Ascending aorta (tissue), 2 donors: ENCODE results near the gene CLPX. TPM values are rescaled to one million over a fixed set of nuclear protein-coding genes. Genes with fewer than 3 reads are reported as not detected.

Experiments used
- DNase-seq, 2 donors: peaks; one replicate each; pipeline ENCODE4 v3.0.0-alpha.2; 2019; ENCODE audit warnings: low spot score in 2 of 2
- H3K27ac ChIP-seq, 2 donors: fragments of 200-600 bp; sonication (generic); one replicate each; pipeline ENCODE4 v1.5.1; 2016 to 2017; ENCODE audit warnings: mild to moderate bottlenecking in 1 of 2
- H3K27me3 ChIP-seq: fragments of 200-600 bp; sonication (generic); one replicate; pipeline ENCODE4 v1.5.1; 2017
- H3K36me3 ChIP-seq, 2 donors: fragments of 200-600 bp; sonication (generic); one replicate each; pipeline ENCODE4 v1.5.1; 2016
- H3K4me1 ChIP-seq, 2 donors: fragments of 200-600 bp; sonication (generic); one replicate each; pipeline ENCODE4 v1.5.1; 2016 to 2017; ENCODE audit warnings: mild to moderate bottlenecking in 1 of 2
- H3K4me3 ChIP-seq, 2 donors: fragments of 200-600 bp; sonication (generic); one replicate each; pipeline ENCODE4 v1.5.1; 2016 to 2017; ENCODE audit warnings: mild to moderate bottlenecking in 1 of 2
- H3K9me3 ChIP-seq, 2 donors: fragments of 200-600 bp; sonication (generic); one replicate each; pipeline ENCODE4 v1.5.1; 2016
- CTCF ChIP-seq, 3 experiments: fragments of 200-600 bp in 2 of 3; fragments of 450-650 bp in 1 of 3; sonication (generic) in 2 of 3; IDR thresholded peaks; one replicate each; pipeline ENCODE4 v1.5.1; 2016 to 2019; ENCODE audit warnings: antibody characterized with exemption in 3 of 3, mild to moderate bottlenecking in 1 of 3, moderate library complexity in 1 of 3
- intact Hi-C: fragments of 100-400 bp; cut with DNase I; formaldehyde crosslinking; loops from one replicate; pipeline ENCODE4 v1.15.1; 2023
- total RNA-seq: library from RNA; depleted of rRNA; stranded (reverse); fragments of >200 nt; gene quantifications from one replicate; pipeline ENCODE4 v1.1.0, GENCODE V29; 2016

CLPX gene
- total RNA-seq, 1 donor from 2014 or later, result 13.7 TPM

- no peak for DNase-seq
- Histone ChIP-seq H3K36me3 (no peaks in the 10 kb centered on the region), H3K27me3 (no peaks in the 10 kb centered on the region), H3K4me3 (no peak overlapping the region), H3K4me1 (no peaks in the 10 kb centered on the region), H3K27ac (no peak overlapping the region), H3K9me3 (no peaks in the 10 kb centered on the region)
- no peak for TF ChIP-seq CTCF (IDR thresholded peaks at IDR 0.05)
- intact Hi-C loops, result no loop called here
Observed at GRCh38 chr15:65215496-65215895, 30.4 kb upstream of the CLPX start.

- Histone ChIP-seq H3K9me3 (no peaks in the 10 kb centered on the region), H3K27ac (no peak overlapping the region), H3K36me3 (no peaks in the 10 kb centered on the region), H3K4me3 (no peak overlapping the region), H3K27me3 (no peaks in the 10 kb centered on the region), H3K4me1 (no peaks in the 10 kb centered on the region)
- intact Hi-C loops, result no loop called here
- no peak for DNase-seq
- no peak for TF ChIP-seq CTCF (IDR thresholded peaks at IDR 0.05)
Observed at GRCh38 chr15:65214010-65214409, 28.9 kb upstream of the CLPX start.

GRCh38 chr15:65213241-65213640 lies 28.1 kb upstream of the CLPX start:
- Histone ChIP-seq H3K27ac (no peak overlapping the region), H3K36me3 (no peaks in the 10 kb centered on the region), H3K4me1 (no peaks in the 10 kb centered on the region), H3K9me3 (no peaks in the 10 kb centered on the region), H3K27me3 (no peaks in the 10 kb centered on the region), H3K4me3 (no peak overlapping the region)
- no peak for DNase-seq
- intact Hi-C loops, result no loop called here
- no peak for TF ChIP-seq CTCF (IDR thresholded peaks at IDR 0.05)

- H3K9me3 ChIP-seq, result no peaks in the 10 kb centered on the region
- DNase-seq, result no peak
- intact Hi-C loops, result no loop called here
- no peaks in the 10 kb centered on the region for H3K4me1 ChIP-seq
- H3K27ac ChIP-seq, result no peak overlapping the region
- H3K4me3 ChIP-seq, result no peak overlapping the region
- H3K36me3 ChIP-seq, result no peaks in the 10 kb centered on the region
- H3K27me3 ChIP-seq, result no peaks in the 10 kb centered on the region
- TF ChIP-seq CTCF (IDR thresholded peaks at IDR 0.05), result no peak
Observed at GRCh38 chr15:65212097-65212496, 27.0 kb upstream of the CLPX start.

- TF ChIP-seq CTCF (IDR thresholded peaks at IDR 0.05), result no peak
- Histone ChIP-seq H3K36me3 (no peaks in the 10 kb centered on the region), H3K4me1 (no peaks in the 10 kb centered on the region), H3K4me3 (no peak overlapping the region), H3K27me3 (no peaks in the 10 kb centered on the region), H3K9me3 (no peaks in the 10 kb centered on the region), H3K27ac (no peak overlapping the region)
- DNase-seq, result no peak
- intact Hi-C loops, result no loop called here
Observed at GRCh38 chr15:65211482-65211982, 26.4 kb upstream of the CLPX start.
